Measurements from ENCODE around the gene DGCR2. TPM values are rescaled to one million over a fixed set of nuclear protein-coding genes. Genes with fewer than 3 reads are reported as not detected.
"Not testable (repeated sequence)": the region's sequence is repeated elsewhere in the genome, so short reads cannot be mapped to it uniquely, and the experiment has no call there.

Gene DGCR2
- total RNA-seq, 1 donor from 2014 or later, result 70.6 TPM

- no peaks in the 10 kb centered on the region for H3K9me3 ChIP-seq
- DNase-seq (no peak), ATAC-seq (no peak)
- no peak overlapping the region for H3K27ac ChIP-seq
- intact Hi-C loops (cut with DNase I), result no loop called here
- no peak overlapping the region for H3K4me3 ChIP-seq
- TF ChIP-seq CTCF (IDR thresholded peaks at IDR 0.05), result no peak
- H3K4me1 ChIP-seq, result no peaks in the 10 kb centered on the region
- no peaks in the 10 kb centered on the region for H3K36me3 ChIP-seq
- peaks cover 7% of the 10 kb centered on the region for H3K27me3 ChIP-seq
Observed at GRCh38 chr22:18990355-18991137, 131.7 kb downstream of the DGCR2 start.

GRCh38 chr22:18988958-18989357 lies 133.3 kb downstream of the DGCR2 start:
- no peak for ATAC-seq
- intact Hi-C loops (cut with DNase I), result no loop called here
- TF ChIP-seq CTCF (IDR thresholded peaks at IDR 0.05), result no peak

GRCh38 chr22:18987765-18988164 lies 134.4 kb downstream of the DGCR2 start:
- Histone ChIP-seq H3K4me1 (no peaks in the 10 kb centered on the region), H3K9me3 (no peaks in the 10 kb centered on the region), H3K27me3 (peaks cover 2% of the 10 kb centered on the region), H3K27ac (no peak overlapping the region), H3K36me3 (no peaks in the 10 kb centered on the region), H3K4me3 (no peak overlapping the region)
- ATAC-seq (peak; percentile 59), DNase-seq (peak; percentile 68)
- intact Hi-C loops (cut with DNase I), result no loop called here
- peak; percentile 30 for TF ChIP-seq CTCF (IDR thresholded peaks at IDR 0.05)

More at GRCh38 chr22:18988958-18989357, 133.3 kb downstream of the DGCR2 start:
- no peaks in the 10 kb centered on the region for H3K4me1 ChIP-seq
- no peak for DNase-seq
- H3K27me3 ChIP-seq, result peaks cover 7% of the 10 kb centered on the region
- no peaks in the 10 kb centered on the region for H3K36me3 ChIP-seq
- no peak overlapping the region for H3K27ac ChIP-seq
- no peaks in the 10 kb centered on the region for H3K9me3 ChIP-seq
- H3K4me3 ChIP-seq, result no peak overlapping the region

- H3K4me3 ChIP-seq; ATAC-seq; DNase-seq; intact Hi-C loops (cut with DNase I); H3K27ac ChIP-seq; H3K9me3 ChIP-seq; H3K4me1 ChIP-seq; H3K27me3 ChIP-seq; H3K36me3 ChIP-seq: not testable (repeated sequence)
Observed at GRCh38 chr22:18987114-18987513, 135.1 kb downstream of the DGCR2 start.

Other genes with a start within 250 kb of the DGCR2 start
- gene DGCR6, start 216.1 kb downstream of the DGCR2 start, total RNA-seq, result 3.1 TPM
- 60.9 TPM for gene PRODH, start 186.1 kb downstream of the DGCR2 start, total RNA-seq
- gene TSSK2, start 8.9 kb upstream of the DGCR2 start, total RNA-seq, result not detected
- gene ESS2, start 22.2 kb upstream of the DGCR2 start, total RNA-seq, result 14.0 TPM
- not detected for gene GSC2, start 27.9 kb upstream of the DGCR2 start, total RNA-seq
- 63.0 TPM for gene SLC25A1, start 56.3 kb upstream of the DGCR2 start, total RNA-seq
- 4.3 TPM for gene CLTCL1, start 169.3 kb upstream of the DGCR2 start, total RNA-seq

All from upper lobe of right lung (tissue), 1 donor.